ENCODE data around the gene GGCX.

GGCX gene

GRCh38 chr2:85516653-85517389 lies 44.5 kb downstream of the GGCX start:
- DNase-seq (ENCODE audit: low spot score), result no peak

GRCh38 chr2:85514323-85514722 lies 47.0 kb downstream of the GGCX start:
- no peak for DNase-seq (ENCODE audit: low spot score)

- DNase-seq (ENCODE audit: low spot score), result no peak
Measured at GRCh38 chr2:85511008-85511811, 50.1 kb downstream of the GGCX start.

- no peak for DNase-seq (ENCODE audit: low spot score)
Measured at GRCh38 chr2:85506768-85507181, 54.5 kb downstream of the GGCX start.

GRCh38 chr2:85505551-85506238 lies 55.6 kb downstream of the GGCX start:
- no peak for DNase-seq (ENCODE audit: low spot score)

- no peak for DNase-seq (ENCODE audit: low spot score)
Measured at GRCh38 chr2:85504778-85505261, 56.5 kb downstream of the GGCX start.

GRCh38 chr2:85503851-85504777 lies 57.2 kb downstream of the GGCX start:
- no peak for DNase-seq (ENCODE audit: low spot score)

GRCh38 chr2:85503168-85503850 lies 58.0 kb downstream of the GGCX start:
- DNase-seq (ENCODE audit: low spot score), result no peak

GRCh38 chr2:85502720-85503119 lies 58.6 kb downstream of the GGCX start:
- no peak for DNase-seq (ENCODE audit: low spot score)

- no peak for DNase-seq (ENCODE audit: low spot score)
Measured at GRCh38 chr2:85501248-85501647, 60.0 kb downstream of the GGCX start.

GRCh38 chr2:85497944-85498630 lies 63.2 kb downstream of the GGCX start:
- DNase-seq (ENCODE audit: low spot score), result no peak

- no peak for DNase-seq (ENCODE audit: low spot score)
Measured at GRCh38 chr2:85496436-85496835, 64.9 kb downstream of the GGCX start.

All from putamen (tissue), 1 donor.